Upper lobe of right lung (tissue), 1 donor: ENCODE data around the gene ING5. TPM values are rescaled to one million over a fixed set of nuclear protein-coding genes. Genes with fewer than 3 reads are reported as not detected.

Experiments
- ATAC-seq: fragments of 200-7000 bp; cut with Tn5 transposase; one replicate; pipeline ENCODE4 v1.9.1; 2020; ENCODE audit warnings: mild to moderate bottlenecking, moderate library complexity
- DNase-seq: peaks from one replicate; pipeline ENCODE4 v3.0.0-alpha.2; 2020
- H3K27ac ChIP-seq: fragments of 200-600 bp; one replicate; pipeline ENCODE4 v1.8.0; 2022
- H3K27me3 ChIP-seq: fragments of 200-600 bp; one replicate; pipeline ENCODE4 v1.8.0; 2022; ENCODE audit warnings: mild to moderate bottlenecking
- H3K36me3 ChIP-seq: fragments of 200-600 bp; one replicate; pipeline ENCODE4 v1.8.0; 2022
- H3K4me1 ChIP-seq: fragments of 200-600 bp; one replicate; pipeline ENCODE4 v1.8.0; 2022
- H3K4me3 ChIP-seq: fragments of 200-600 bp; one replicate; pipeline ENCODE4 v1.8.0; 2022; ENCODE audit warnings: mild to moderate bottlenecking
- H3K9me3 ChIP-seq: fragments of 200-600 bp; one replicate; pipeline ENCODE4 v1.8.0; 2022
- CTCF ChIP-seq: fragments of 200-600 bp; IDR thresholded peaks from one replicate; pipeline ENCODE4 v1.8.0; 2022; ENCODE audit warnings: antibody characterized with exemption
- intact Hi-C: fragments of 100-400 bp; cut with DNase I; formaldehyde crosslinking; loops from one replicate; pipeline ENCODE4 v1.11.0; 2022
- total RNA-seq: library from RNA; stranded (reverse); fragmentation: NEBNext Ultra II Directional; extraction: Animal tissue kit (Norgen Biotek cat#: 25700); gene quantifications from one replicate; pipeline ENCODE4 v1.2.1, GENCODE V29; 2021
- donor health status: DM: no; HTN: yes; CAD: no; lungs with severe emphysema.

ING5 gene
- total RNA-seq, 1 donor from 2014 or later = 36.5 TPM

- peak; percentile 54 for DNase-seq
- no peak for TF ChIP-seq CTCF
- H3K4me3 ChIP-seq = no peak overlapping the region
Observed at GRCh38 chr2:241770185-241770935, 68.5 kb downstream of the ING5 start.

GRCh38 chr2:241770936-241771285 lies 69.1 kb downstream of the ING5 start:
- no peak for TF ChIP-seq CTCF
- intact Hi-C loops = no loop called here
- DNase-seq = no peak
- no peaks in the 10 kb centered on the region for H3K9me3 ChIP-seq
- no peak overlapping the region for H3K4me3 ChIP-seq
- H3K27ac ChIP-seq = no peak overlapping the region
- no peak for ATAC-seq
- peaks cover 12% of the 10 kb centered on the region for H3K4me1 ChIP-seq
- H3K36me3 ChIP-seq = no peaks in the 10 kb centered on the region
- H3K27me3 ChIP-seq = peaks cover 4% of the 10 kb centered on the region

More at GRCh38 chr2:241770185-241770935, 68.5 kb downstream of the ING5 start:
- H3K36me3 ChIP-seq = no peaks in the 10 kb centered on the region
- intact Hi-C loops = no loop called here
- no peak for ATAC-seq
- H3K27ac ChIP-seq = no peak overlapping the region
- no peaks in the 10 kb centered on the region for H3K9me3 ChIP-seq
- H3K27me3 ChIP-seq = peaks cover 4% of the 10 kb centered on the region
- H3K4me1 ChIP-seq = peaks cover 12% of the 10 kb centered on the region

GRCh38 chr2:241771286-241772062 lies 69.6 kb downstream of the ING5 start:
- intact Hi-C loops = no loop called here
- no peak for ATAC-seq
- H3K36me3 ChIP-seq = no peaks in the 10 kb centered on the region

DNA sequence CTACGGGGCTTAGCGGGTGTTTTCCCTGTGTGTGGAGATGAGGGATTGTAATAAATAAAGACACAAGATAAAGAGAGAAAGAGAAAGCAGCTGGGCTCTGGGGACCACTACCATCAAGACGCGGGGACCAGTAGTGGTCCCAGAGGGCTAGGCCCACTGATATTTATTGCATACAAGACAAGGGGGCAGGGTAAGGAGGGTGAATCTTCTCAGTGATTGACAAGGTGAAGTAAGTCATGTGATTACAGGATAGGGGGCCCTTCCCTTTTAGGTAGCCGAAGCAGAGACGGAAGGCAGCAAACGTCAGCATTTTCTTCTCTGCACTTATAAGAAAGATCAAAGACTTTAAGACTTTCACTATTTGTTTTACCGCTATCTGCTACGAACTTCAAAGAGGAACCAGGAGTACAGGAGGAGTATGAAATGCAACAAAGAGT lies 70.2 kb downstream of the ING5 start:
- Histone ChIP-seq H3K27me3 (peaks cover 8% of the 10 kb centered on the region), H3K9me3 (no peaks in the 10 kb centered on the region), H3K36me3 (no peaks in the 10 kb centered on the region), H3K27ac (no peak overlapping the region), H3K4me3 (no peak overlapping the region), H3K4me1 (peaks cover 12% of the 10 kb centered on the region)
- TF ChIP-seq CTCF = no peak
- DNase-seq (no peak), ATAC-seq (no peak)
- intact Hi-C loops = no loop called here

More at GRCh38 chr2:241771286-241772062, 69.6 kb downstream of the ING5 start:
- no peak for TF ChIP-seq CTCF
- Histone ChIP-seq H3K27me3 (peaks cover 4% of the 10 kb centered on the region), H3K4me3 (no peak overlapping the region), H3K4me1 (peaks cover 12% of the 10 kb centered on the region), H3K9me3 (no peaks in the 10 kb centered on the region), H3K27ac (no peak overlapping the region)
- DNase-seq = peak; percentile 70

GRCh38 chr2:241773511-241774418 lies 71.9 kb downstream of the ING5 start:
- ATAC-seq = no peak
- intact Hi-C loops = no loop called here
- Histone ChIP-seq H3K4me3 (no peak overlapping the region), H3K4me1 (peaks cover 12% of the 10 kb centered on the region), H3K27me3 (peaks cover 10% of the 10 kb centered on the region), H3K36me3 (no peaks in the 10 kb centered on the region), H3K9me3 (no peaks in the 10 kb centered on the region), H3K27ac (no peak overlapping the region)
- peak; percentile 54 for DNase-seq
- no peak for TF ChIP-seq CTCF
